SK-N-SH (cell line): ENCODE results near the gene SLC9A5. TPM values are rescaled to one million over a fixed set of nuclear protein-coding genes. Genes with fewer than 3 reads are reported as not detected.

Experiments used
- CTCF ChIA-PET: fragments of 300-600, 350-600 bp; formaldehyde crosslinking; extraction: SDS; loops from one replicate; lab custom pipeline; 2021; lab: Yijun Ruan, JAX
- POLR2A ChIA-PET: fragments of 350-600 bp; sonication (Branson Sonifier 250); formaldehyde crosslinking; extraction: SDS; loops from one replicate; lab custom pipeline; 2020; ENCODE audit warnings: antibody characterized with exemption, inconsistent platforms; lab: Yijun Ruan, JAX
- DNase-seq: peaks from one replicate; pipeline ENCODE4 v3.0.0; 2012
- H2AFZ ChIP-seq: fragments of 200-600 bp; sonication (generic); 2 replicates; pipeline ENCODE4 v1.8.1; 2016; ENCODE audit warnings: antibody characterized with exemption, mild to moderate bottlenecking, low read depth
- H3F3A ChIP-seq: fragments of 200-600 bp; sonication (generic); replicated peaks from 2 replicates; pipeline ENCODE3; 2016; ENCODE audit warnings: antibody characterized with exemption, mild to moderate bottlenecking; ENCODE audit not compliant: insufficient read depth
- H3K27ac ChIP-seq, 2 experiments: fragments of 200-500 bp in 1 of 2; fragments of 200-600 bp in 1 of 2; sonication (Bioruptor generic) in 1 of 2; sonication (generic), shearing (Covaris generic) in 1 of 2; 2 replicates each; pipeline versions ENCODE4 v1.5.1 to v1.6.1; 2014 to 2016; ENCODE audit warnings: low read depth in 2 of 2, inconsistent platforms in 1 of 2, low read length in 1 of 2, mild to moderate bottlenecking in 1 of 2, mixed read lengths in 1 of 2
- H3K27me3 ChIP-seq: fragments of 200-600 bp; sonication (generic), shearing (Covaris generic); 2 replicates; pipeline ENCODE4 v1.6.1; 2016; ENCODE audit warnings: mixed run types; ENCODE audit not compliant: insufficient read depth
- H3K36me3 ChIP-seq, 2 experiments: fragments of 200-500 bp in 1 of 2; fragments of 200-600 bp in 1 of 2; sonication (Bioruptor generic) in 1 of 2; sonication (generic) in 1 of 2; replicated peaks in 1 of 2; 2 replicates each; pipeline versions ENCODE3 to v1.5.1; 2014 to 2016; ENCODE audit warnings: low read length in 1 of 2, mild to moderate bottlenecking in 1 of 2; ENCODE audit not compliant: insufficient read depth in 2 of 2, control insufficient read depth in 1 of 2
- H3K4me1 ChIP-seq, 2 experiments: fragments of 200-500 bp in 1 of 2; fragments of 200-600 bp in 1 of 2; sonication (Bioruptor generic) in 1 of 2; sonication (generic), shearing (Covaris generic) in 1 of 2; 2 replicates each; pipeline versions ENCODE4 v1.5.1 to v1.6.1; 2014 to 2016; ENCODE audit warnings: low read depth in 1 of 2, low read length in 1 of 2, mixed run types in 1 of 2; ENCODE audit not compliant: insufficient read depth in 2 of 2, control insufficient read depth in 1 of 2
- H3K4me2 ChIP-seq: fragments of 200-600 bp; sonication (generic), shearing (Covaris generic); 2 replicates; pipeline ENCODE4 v1.6.1; 2017; ENCODE audit warnings: mixed run types
- H3K4me3 ChIP-seq, 2 experiments: fragments of 200-500 bp in 1 of 2; fragments of 200-600 bp in 1 of 2; sonication (Bioruptor generic) in 1 of 2; sonication (generic), shearing (Covaris generic) in 1 of 2; 2 replicates each; pipeline versions ENCODE4 v1.5.1 to v1.8.1; 2014 to 2016; ENCODE audit warnings: low read depth in 2 of 2, inconsistent platforms in 1 of 2, low read length in 1 of 2, mild to moderate bottlenecking in 1 of 2, mixed read lengths in 1 of 2, moderate library complexity in 1 of 2
- H3K79me2 ChIP-seq: fragments of 200-600 bp; sonication (generic); 2 replicates; pipeline ENCODE4 v1.8.1; 2017; ENCODE audit warnings: mild to moderate bottlenecking; ENCODE audit not compliant: insufficient read depth
- H3K9ac ChIP-seq: fragments of 200-600 bp; sonication (generic); 2 replicates; pipeline ENCODE4 v1.6.1; 2017; ENCODE audit warnings: mixed run types
- H3K9me2 ChIP-seq: fragments of 200-600 bp; sonication (generic); 2 replicates; pipeline ENCODE4 v1.6.1; 2017; ENCODE audit warnings: mixed run types
- H3K9me3 ChIP-seq: fragments of 200-600 bp; sonication (generic); 2 replicates; pipeline ENCODE4 v1.6.1; 2017; ENCODE audit warnings: mixed run types, mild to moderate bottlenecking, moderate library complexity
- H4K20me1 ChIP-seq: fragments of 200-600 bp; sonication (generic); 2 replicates; pipeline ENCODE4 v1.6.1; 2017; ENCODE audit warnings: mild to moderate bottlenecking, mixed run types; ENCODE audit not compliant: insufficient read depth
- CHD2 ChIP-seq: fragments of 150-350 bp; IDR thresholded peaks from 2 replicates; pipeline ENCODE4 v1.6.1; 2018; ENCODE audit warnings: low read length; ENCODE audit not compliant: partially characterized antibody
- CTCF ChIP-seq: fragments of 200-600 bp; sonication (generic); IDR thresholded peaks from 2 replicates; pipeline ENCODE4 v1.6.1; 2017; ENCODE audit warnings: antibody characterized with exemption, mild to moderate bottlenecking, moderate library complexity
- ELF1 ChIP-seq: IDR thresholded peaks from 2 replicates; pipeline ENCODE4 v1.4.0; 2012
- EZH2phosphoT487 ChIP-seq: fragments of 200-600 bp; sonication (generic); IDR thresholded peaks from 2 replicates; pipeline ENCODE4 v1.6.1; 2017; ENCODE audit warnings: low read depth, mixed run types, mild to moderate bottlenecking, antibody characterized with exemption, moderate library complexity, borderline replicate concordance
- FOSL2 ChIP-seq: IDR thresholded peaks from 2 replicates; pipeline ENCODE4 v1.4.0; 2012; ENCODE audit warnings: low read depth, mild to moderate bottlenecking, moderate library complexity, borderline replicate concordance
- FOXJ3 ChIP-seq: sonication (generic); formaldehyde crosslinking; IDR thresholded peaks from 2 replicates; pipeline ENCODE4 v1.5.1; 2020; ENCODE audit warnings: mild to moderate bottlenecking, missing genetic modification reagents
- FOXM1 ChIP-seq: IDR thresholded peaks from 2 replicates; pipeline ENCODE4 v1.4.0; 2012; ENCODE audit warnings: low read depth, mild to moderate bottlenecking
- GABPA ChIP-seq: IDR thresholded peaks from 2 replicates; pipeline ENCODE4 v1.4.0; 2012; ENCODE audit warnings: low read depth, mild to moderate bottlenecking
- GATA2 ChIP-seq: sonication (generic); formaldehyde crosslinking; IDR thresholded peaks from 2 replicates; pipeline ENCODE4 v1.5.0; 2020; ENCODE audit warnings: mild to moderate bottlenecking, missing genetic modification reagents
- IRF3 ChIP-seq: fragments of 150-350 bp; IDR thresholded peaks from 2 replicates; pipeline ENCODE4 v1.6.1; 2016; ENCODE audit warnings: mild to moderate bottlenecking, low read depth, low read length
- JUND ChIP-seq: IDR thresholded peaks from 2 replicates; pipeline ENCODE4 v1.4.0; 2012
- MAX ChIP-seq: IDR thresholded peaks from 2 replicates; pipeline ENCODE4 v1.4.0; 2012; ENCODE audit warnings: low read depth
- MEF2A ChIP-seq: IDR thresholded peaks from 2 replicates; pipeline ENCODE4 v1.4.0; 2012; ENCODE audit warnings: low read depth, borderline replicate concordance
- NFIC ChIP-seq: IDR thresholded peaks from 2 replicates; pipeline ENCODE4 v1.4.0; 2012; ENCODE audit warnings: borderline replicate concordance
- PBX3 ChIP-seq: IDR thresholded peaks from 2 replicates; pipeline ENCODE4; 2012
- POLR2AphosphoS5 ChIP-seq: IDR thresholded peaks from 2 replicates; pipeline ENCODE4 v1.6.1; 2012; ENCODE audit warnings: low read depth, low read length
- RAD21 ChIP-seq: IDR thresholded peaks from 2 replicates; pipeline ENCODE4 v1.6.1; 2012; ENCODE audit warnings: mild to moderate bottlenecking, low read length
- RCOR1 ChIP-seq: fragments of 150-350 bp; IDR thresholded peaks from 2 replicates; pipeline ENCODE4 v1.6.1; 2017; ENCODE audit warnings: antibody characterized with exemption, low read length
- RXRA ChIP-seq: IDR thresholded peaks from 2 replicates; pipeline ENCODE4 v1.4.0; 2012; ENCODE audit warnings: low read depth, mild to moderate bottlenecking, borderline replicate concordance
- SIN3A ChIP-seq: IDR thresholded peaks from 2 replicates; pipeline ENCODE4 v1.6.1; 2012; ENCODE audit warnings: low read depth, mild to moderate bottlenecking, low read length, moderate library complexity, borderline replicate concordance
- SMC3 ChIP-seq: IDR thresholded peaks from 2 replicates; pipeline ENCODE4 v1.6.1; 2012; ENCODE audit warnings: low read depth, low read length, improper control_type of control experiment
- TCF12 ChIP-seq: IDR thresholded peaks from 2 replicates; pipeline ENCODE4 v1.4.0; 2012
- TEAD4 ChIP-seq: IDR thresholded peaks from 2 replicates; pipeline ENCODE4 v1.4.0; 2012; ENCODE audit warnings: mild to moderate bottlenecking, borderline replicate concordance; ENCODE audit not compliant: insufficient read depth
- WGBS: methylation state at CpG from one replicate; pipeline ENCODE4 v1.1.6; 2017; ENCODE audit warnings: low lambda C conversion rate; 5-methylcytosine and 5-hydroxymethylcytosine counted together
- polyA plus RNA-seq, 3 experiments: library from polyadenylated mRNA; depleted of rRNA; stranded (reverse); fragments of >200 nt; gene quantifications; 2 replicates each; pipeline ENCODE4 v1.2.3, GENCODE V29; 2012

The SLC9A5 gene
- polyA plus RNA-seq, 1 of the 3 experiments (the other 2 are of a cell fraction): 4.1 TPM

GRCh38 chr16:67215706-67216105 is 33.1 kb upstream of the SLC9A5 start:
- H3K79me2 ChIP-seq: no peaks in the 10 kb centered on the region
- no peaks in the 10 kb centered on the region for H3F3A ChIP-seq
- no peaks in the 10 kb centered on the region for H3K9me2 ChIP-seq
- ChIA-PET POLR2A (interaction anchor here (0.8 kb wide), 1 partner anchor 22 kb away, joined by 3 read pairs; no protein-coding TSS in a partner anchor), CTCF (interaction anchor here (0.7 to 1.6 kb wide), 2 partner anchors 48 to 60 kb away, joined by 3 to 5 read pairs; no protein-coding TSS in a partner anchor)
- no peak overlapping the region for H2AFZ ChIP-seq
- no peak overlapping the region for H3K4me2 ChIP-seq
- no peaks in the 10 kb centered on the region for H3K9me3 ChIP-seq
- H3K4me1 ChIP-seq: peaks cover 0 to 10% of the 10 kb centered on the region in 2 experiments; a peak in 1 of 4 replicates
- no peaks in the 10 kb centered on the region for H3K27me3 ChIP-seq
- H3K4me3 ChIP-seq: no peak overlapping the region
- H3K36me3 ChIP-seq: peaks cover 0 to 5% of the 10 kb centered on the region in 2 experiments
- no peak for TF ChIP-seq EZH2phosphoT487
- TF ChIP-seq SMC3: no peak
- no peak for TF ChIP-seq FOSL2
- no peak for TF ChIP-seq TCF12
- no peak for TF ChIP-seq GATA2 (CRISPR knock-in tag)
- no peak for TF ChIP-seq RXRA
- no peak for TF ChIP-seq CHD2
- TF ChIP-seq TEAD4: no peak
- no peak for TF ChIP-seq GABPA
- no peak for TF ChIP-seq FOXJ3 (CRISPR knock-in tag)
- TF ChIP-seq MAX: no peak
- no peak for DNase-seq
- H3K27ac ChIP-seq: no peak overlapping the region
- no peak overlapping the region for H3K9ac ChIP-seq
- 59% methylated on average over 5 of the region's 5 CpGs for WGBS
- H4K20me1 ChIP-seq: no peaks in the 10 kb centered on the region

GRCh38 chr16:67216612-67217490 is 31.9 kb upstream of the SLC9A5 start:
- Histone ChIP-seq H3K36me3 (peaks cover 0 to 10% of the 10 kb centered on the region in 2 experiments), H3K27me3 (no peaks in the 10 kb centered on the region), H4K20me1 (no peaks in the 10 kb centered on the region), H3K4me1 (peaks cover 0 to 10% of the 10 kb centered on the region in 2 experiments; a peak in 1 of 4 replicates), H3K9me2 (no peaks in the 10 kb centered on the region), H3K9me3 (no peaks in the 10 kb centered on the region), H3K4me2 (no peak overlapping the region), H3K27ac (peak overlapping the region in 1 of 2 experiments; percentile 29; a peak in 2 of 4 replicates), H2AFZ (no peak overlapping the region), H3K79me2 (no peaks in the 10 kb centered on the region), H3K9ac (no peak overlapping the region), H3F3A (no peaks in the 10 kb centered on the region), H3K4me3 (no peak overlapping the region)
- peak; percentile 56 for DNase-seq
- TF ChIP-seq FOSL2: no peak
- TF ChIP-seq JUND: no peak
- no peak for TF ChIP-seq CTCF
- TF ChIP-seq NFIC: no peak
- no peak for TF ChIP-seq CHD2
- no peak for TF ChIP-seq SMC3
- TF ChIP-seq GABPA: no peak
- no peak for TF ChIP-seq FOXM1
- TF ChIP-seq PBX3: no peak
- no peak for TF ChIP-seq RAD21
- TF ChIP-seq POLR2AphosphoS5: no peak
- no peak for TF ChIP-seq RCOR1
- TF ChIP-seq MEF2A: no peak
- TF ChIP-seq TCF12: no peak
- TF ChIP-seq EZH2phosphoT487: no peak
- no peak for TF ChIP-seq IRF3
- TF ChIP-seq RXRA: no peak
- no peak for TF ChIP-seq ELF1
- TF ChIP-seq SIN3A: no peak
- 88% methylated on average over 18 of the region's 18 CpGs for WGBS
- ChIA-PET POLR2A (interaction anchor here (1.0 to 3.0 kb wide), 3 partner anchors 8 to 46 kb away, joined by 3 to 21 read pairs (median 5); partner anchors contain the start of genes NOL3 and TMEM208), CTCF (interaction anchor here (1.4 to 2.1 kb wide), 2 partner anchors 10 to 19 kb away, joined by 3 to 5 read pairs; partner anchors contain the start of gene TMEM208)
